HEK293 (cell line): Measurements from ENCODE around the gene C1orf122.

Experiments
- CTCF ChIA-PET: fragments of 350-600 bp; formaldehyde crosslinking; extraction: SDS; loops from one replicate; lab custom pipeline; 2021; ENCODE audit warnings: antibody characterized with exemption; lab: Yijun Ruan, JAX
- POLR2A ChIA-PET: fragments of 300-600 bp; formaldehyde crosslinking; extraction: SDS; loops from one replicate; lab custom pipeline; 2020; ENCODE audit warnings: antibody characterized with exemption, inconsistent platforms; lab: Yijun Ruan, JAX
- H3K27ac ChIP-seq: fragments of 200-500 bp; sonication (Bioruptor generic); 2 replicates; pipeline ENCODE4 v1.5.1; 2014; ENCODE audit warnings: low read depth, low read length, control low read depth, inconsistent platforms; ENCODE audit errors: extremely low read depth
- H3K36me3 ChIP-seq, 2 experiments: fragments of 200-500 bp in 1 of 2; sonication (Bioruptor generic) in 1 of 2; 1 replicate in 1 of 2; 2 replicates in 1 of 2; pipeline ENCODE4 v1.5.1; 2014 to 2017; ENCODE audit warnings: inconsistent platforms in 2 of 2, low read length in 2 of 2; ENCODE audit not compliant: control insufficient read depth in 2 of 2, insufficient read depth in 1 of 2
- H3K4me1 ChIP-seq: fragments of 200-500 bp; sonication (Bioruptor generic); 2 replicates; pipeline ENCODE4 v1.5.1; 2014; ENCODE audit warnings: mild to moderate bottlenecking, low read length, inconsistent platforms; ENCODE audit not compliant: control insufficient read depth, insufficient read depth
- H3K4me3 ChIP-seq: 2 replicates; pipeline ENCODE4 v1.5.1; 2011; ENCODE audit warnings: low read depth, mild to moderate bottlenecking, control low read depth, low read length, moderate library complexity
- H3K9me3 ChIP-seq: fragments of 200-500 bp; sonication (Bioruptor generic); 2 replicates; pipeline ENCODE4 v1.5.1; 2014; ENCODE audit warnings: low read depth, low read length, inconsistent platforms; ENCODE audit not compliant: control insufficient read depth, insufficient read depth
- BCL11A ChIP-seq: fragments of 450-650 bp; formaldehyde crosslinking; IDR thresholded peaks from 2 replicates; pipeline ENCODE4 v1.5.1; 2016; ENCODE audit warnings: low read depth, missing biosample characterization, missing genetic modification characterization
- GLIS1 ChIP-seq: fragments of 450-650 bp; formaldehyde crosslinking; IDR thresholded peaks from 2 replicates; pipeline ENCODE4 v1.5.1; 2016; ENCODE audit warnings: missing biosample characterization, missing genetic modification characterization
- MEIS1 ChIP-seq: sonication (generic); formaldehyde crosslinking; IDR thresholded peaks from 2 replicates; pipeline ENCODE4 v1.8.1; 2022; ENCODE audit warnings: missing genetic modification reagents, mild to moderate bottlenecking, borderline replicate concordance
- OSR2 ChIP-seq: fragments of 450-650 bp; formaldehyde crosslinking; IDR thresholded peaks from 2 replicates; pipeline ENCODE4 v1.5.1; 2016; ENCODE audit warnings: missing biosample characterization, missing genetic modification characterization
- PRDM1 ChIP-seq: fragments of 450-650 bp; formaldehyde crosslinking; IDR thresholded peaks from 2 replicates; pipeline ENCODE4; 2016; ENCODE audit warnings: missing biosample characterization, missing genetic modification characterization
- SALL2 ChIP-seq: fragments of 450-650 bp; formaldehyde crosslinking; IDR thresholded peaks from 2 replicates; pipeline ENCODE4 v1.5.0; 2017; ENCODE audit warnings: missing biosample characterization, mild to moderate bottlenecking, missing genetic modification characterization, borderline replicate concordance
- ZBTB21 ChIP-seq: fragments of 450-650 bp; formaldehyde crosslinking; IDR thresholded peaks from 2 replicates; pipeline ENCODE4 v1.5.1; 2017; ENCODE audit warnings: missing biosample characterization, missing genetic modification characterization
- ZNF114 ChIP-seq: fragments of 450-650 bp; formaldehyde crosslinking; IDR thresholded peaks from 2 replicates; pipeline ENCODE4 v1.5.0; 2017; ENCODE audit warnings: missing biosample characterization, missing genetic modification characterization
- ZNF138 ChIP-seq: fragments of 450-650 bp; formaldehyde crosslinking; IDR thresholded peaks from 2 replicates; pipeline ENCODE4 v1.5.1; 2016; ENCODE audit warnings: missing biosample characterization, missing genetic modification characterization, borderline replicate concordance
- ZNF175 ChIP-seq: fragments of 450-650 bp; formaldehyde crosslinking; IDR thresholded peaks from 2 replicates; pipeline ENCODE4 v1.5.1; 2016; ENCODE audit warnings: missing biosample characterization, missing genetic modification characterization
- ZNF2 ChIP-seq: fragments of 450-650 bp; formaldehyde crosslinking; IDR thresholded peaks from 2 replicates; pipeline ENCODE4 v1.5.1; 2016; ENCODE audit warnings: missing biosample characterization, missing genetic modification characterization
- ZNF354C ChIP-seq: fragments of 450-650 bp; formaldehyde crosslinking; IDR thresholded peaks from 2 replicates; pipeline ENCODE4 v1.5.1; 2016; ENCODE audit warnings: missing biosample characterization, missing genetic modification characterization, low read depth, borderline replicate concordance
- ZNF366 ChIP-seq: fragments of 450-650 bp; formaldehyde crosslinking; conservative IDR thresholded peaks from 2 replicates; pipeline ENCODE4 v1.5.1; 2016; ENCODE audit warnings: missing biosample characterization, missing genetic modification characterization
- ZNF560 ChIP-seq: fragments of 450-650 bp; formaldehyde crosslinking; IDR thresholded peaks from 2 replicates; pipeline ENCODE4 v1.5.1; 2017; ENCODE audit warnings: missing biosample characterization, missing genetic modification characterization, borderline replicate concordance
- ZNF76 ChIP-seq: fragments of 450-650 bp; formaldehyde crosslinking; IDR thresholded peaks from 2 replicates; pipeline ENCODE4; 2016; ENCODE audit warnings: low read depth, missing biosample characterization, missing genetic modification characterization, borderline replicate concordance
- ZNF768 ChIP-seq: fragments of 450-650 bp; formaldehyde crosslinking; IDR thresholded peaks from 2 replicates; pipeline ENCODE4 v1.5.1; 2018; ENCODE audit warnings: missing biosample characterization, mild to moderate bottlenecking, missing genetic modification characterization
- TF ChIP-seq, protein P1 (sequence below): fragments of 450-650 bp; formaldehyde crosslinking; IDR thresholded peaks from 2 replicates; pipeline ENCODE4 v1.5.1; 2016; ENCODE audit warnings: missing biosample characterization, missing genetic modification characterization
- TF ChIP-seq, protein P2 (sequence below): fragments of 450-650 bp; formaldehyde crosslinking; IDR thresholded peaks from 2 replicates; pipeline ENCODE4 v1.5.1; 2016; ENCODE audit warnings: missing biosample characterization, missing genetic modification characterization, low read depth
- TF ChIP-seq, protein P3 (sequence below): fragments of 450-650 bp; formaldehyde crosslinking; IDR thresholded peaks from 2 replicates; pipeline ENCODE4 v1.5.1; 2017; ENCODE audit warnings: missing biosample characterization, missing genetic modification characterization
- TF ChIP-seq, protein P4 (sequence below): fragments of 450-650 bp; formaldehyde crosslinking; IDR thresholded peaks from 2 replicates; pipeline ENCODE4 v1.5.1; 2017; ENCODE audit warnings: missing biosample characterization, missing genetic modification characterization
- TF ChIP-seq, protein P5 (sequence below): fragments of 450-650 bp; formaldehyde crosslinking; IDR thresholded peaks from 2 replicates; pipeline ENCODE4 v1.5.1; 2016; ENCODE audit warnings: missing biosample characterization, missing genetic modification characterization
- TF ChIP-seq, protein P6 (sequence below): fragments of 450-650 bp; formaldehyde crosslinking; IDR thresholded peaks from 2 replicates; pipeline ENCODE4 v1.5.1; 2016; ENCODE audit warnings: missing biosample characterization, missing genetic modification characterization
- TF ChIP-seq, protein P7 (sequence below): fragments of 450-650 bp; formaldehyde crosslinking; IDR thresholded peaks from 2 replicates; pipeline ENCODE4 v1.5.1; 2016; ENCODE audit warnings: missing biosample characterization, missing genetic modification characterization

C1orf122 gene

DNA sequence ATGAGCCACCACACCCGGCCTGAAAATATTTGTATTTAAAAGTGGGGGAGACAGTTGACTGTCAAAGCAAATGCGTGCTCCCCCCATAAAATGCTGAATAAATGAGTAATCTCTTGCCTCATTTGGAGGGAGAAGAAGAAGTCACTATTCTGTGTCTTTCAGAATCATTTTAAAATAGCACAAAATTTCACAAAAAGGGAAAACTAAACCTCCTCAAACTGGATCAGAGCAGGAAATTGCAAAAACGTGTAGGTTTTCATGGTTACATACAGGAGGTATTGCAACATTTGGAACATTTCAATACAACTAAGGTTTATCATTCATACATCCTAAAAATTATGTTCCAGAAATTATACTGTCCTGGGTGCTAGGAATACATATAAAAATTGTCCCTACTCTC lies 38.2 kb downstream of the C1orf122 start (continued):
- TF ChIP-seq, protein P1, sequence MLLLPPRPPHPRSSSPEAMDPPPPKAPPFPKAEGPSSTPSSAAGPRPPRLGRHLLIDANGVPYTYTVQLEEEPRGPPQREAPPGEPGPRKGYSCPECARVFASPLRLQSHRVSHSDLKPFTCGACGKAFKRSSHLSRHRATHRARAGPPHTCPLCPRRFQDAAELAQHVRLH = no peak
- TF ChIP-seq, protein P2, sequence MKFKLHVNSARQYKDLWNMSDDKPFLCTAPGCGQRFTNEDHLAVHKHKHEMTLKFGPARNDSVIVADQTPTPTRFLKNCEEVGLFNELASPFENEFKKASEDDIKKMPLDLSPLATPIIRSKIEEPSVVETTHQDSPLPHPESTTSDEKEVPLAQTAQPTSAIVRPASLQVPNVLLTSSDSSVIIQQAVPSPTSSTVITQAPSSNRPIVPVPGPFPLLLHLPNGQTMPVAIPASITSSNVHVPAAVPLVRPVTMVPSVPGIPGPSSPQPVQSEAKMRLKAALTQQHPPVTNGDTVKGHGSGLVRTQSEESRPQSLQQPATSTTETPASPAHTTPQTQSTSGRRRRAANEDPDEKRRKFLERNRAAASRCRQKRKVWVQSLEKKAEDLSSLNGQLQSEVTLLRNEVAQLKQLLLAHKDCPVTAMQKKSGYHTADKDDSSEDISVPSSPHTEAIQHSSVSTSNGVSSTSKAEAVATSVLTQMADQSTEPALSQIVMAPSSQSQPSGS (tag by site-specific recombination) = no peak
- no peak for TF ChIP-seq ZNF114

DNA sequence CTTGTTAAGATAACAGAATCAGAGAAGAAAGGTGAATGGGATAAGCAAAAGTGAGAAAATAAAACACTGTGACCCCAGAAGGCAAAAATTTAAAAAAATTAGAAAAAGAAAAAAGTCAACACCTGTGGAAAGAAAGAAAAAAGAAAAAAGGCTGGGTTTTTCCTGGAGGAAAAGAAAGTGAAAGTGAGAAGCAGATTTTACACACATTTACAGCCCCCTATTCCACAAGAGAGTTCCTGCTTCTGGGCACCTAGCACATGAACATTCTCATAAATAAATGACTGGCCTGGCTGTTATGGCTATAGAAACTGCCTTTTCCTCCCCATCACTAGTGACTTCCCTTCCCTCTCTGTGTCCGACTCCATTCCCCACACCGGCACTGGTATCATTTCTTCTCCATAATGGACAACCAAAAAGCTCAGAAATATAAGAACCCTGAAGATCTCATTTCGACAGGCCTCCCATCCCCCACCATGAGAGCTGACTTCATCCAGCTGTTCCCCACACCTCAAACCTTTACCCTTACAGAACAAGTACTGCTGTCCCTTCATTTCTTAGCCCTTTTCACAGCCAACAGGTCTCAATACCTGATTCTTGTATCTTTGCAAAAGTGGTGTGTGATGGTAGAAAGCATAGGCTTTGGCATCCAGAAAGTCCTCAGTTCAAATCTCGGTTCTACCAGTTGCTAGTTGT lies 39.2 kb downstream of the C1orf122 start:
- TF ChIP-seq, protein P3, sequence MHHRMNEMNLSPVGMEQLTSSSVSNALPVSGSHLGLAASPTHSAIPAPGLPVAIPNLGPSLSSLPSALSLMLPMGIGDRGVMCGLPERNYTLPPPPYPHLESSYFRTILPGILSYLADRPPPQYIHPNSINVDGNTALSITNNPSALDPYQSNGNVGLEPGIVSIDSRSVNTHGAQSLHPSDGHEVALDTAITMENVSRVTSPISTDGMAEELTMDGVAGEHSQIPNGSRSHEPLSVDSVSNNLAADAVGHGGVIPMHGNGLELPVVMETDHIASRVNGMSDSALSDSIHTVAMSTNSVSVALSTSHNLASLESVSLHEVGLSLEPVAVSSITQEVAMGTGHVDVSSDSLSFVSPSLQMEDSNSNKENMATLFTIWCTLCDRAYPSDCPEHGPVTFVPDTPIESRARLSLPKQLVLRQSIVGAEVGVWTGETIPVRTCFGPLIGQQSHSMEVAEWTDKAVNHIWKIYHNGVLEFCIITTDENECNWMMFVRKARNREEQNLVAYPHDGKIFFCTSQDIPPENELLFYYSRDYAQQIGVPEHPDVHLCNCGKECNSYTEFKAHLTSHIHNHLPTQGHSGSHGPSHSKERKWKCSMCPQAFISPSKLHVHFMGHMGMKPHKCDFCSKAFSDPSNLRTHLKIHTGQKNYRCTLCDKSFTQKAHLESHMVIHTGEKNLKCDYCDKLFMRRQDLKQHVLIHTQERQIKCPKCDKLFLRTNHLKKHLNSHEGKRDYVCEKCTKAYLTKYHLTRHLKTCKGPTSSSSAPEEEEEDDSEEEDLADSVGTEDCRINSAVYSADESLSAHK (tag by site-specific recombination) = peak; percentile 48; the same call in 1 of the 2 replicates
- TF ChIP-seq, protein P4, sequence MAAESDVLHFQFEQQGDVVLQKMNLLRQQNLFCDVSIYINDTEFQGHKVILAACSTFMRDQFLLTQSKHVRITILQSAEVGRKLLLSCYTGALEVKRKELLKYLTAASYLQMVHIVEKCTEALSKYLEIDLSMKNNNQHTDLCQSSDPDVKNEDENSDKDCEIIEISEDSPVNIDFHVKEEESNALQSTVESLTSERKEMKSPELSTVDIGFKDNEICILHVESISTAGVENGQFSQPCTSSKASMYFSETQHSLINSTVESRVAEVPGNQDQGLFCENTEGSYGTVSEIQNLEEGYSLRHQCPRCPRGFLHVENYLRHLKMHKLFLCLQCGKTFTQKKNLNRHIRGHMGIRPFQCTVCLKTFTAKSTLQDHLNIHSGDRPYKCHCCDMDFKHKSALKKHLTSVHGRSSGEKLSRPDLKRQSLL = no peak
- peak; percentile 71 for TF ChIP-seq PRDM1 (tag by site-specific recombination)
- TF ChIP-seq ZNF175 (tag by site-specific recombination) = no peak
- TF ChIP-seq ZNF560 (tag by site-specific recombination) = no peak
- no peak for TF ChIP-seq ZNF366 (tag by site-specific recombination)
- no peak for TF ChIP-seq ZNF768 (tag by site-specific recombination)
- Histone ChIP-seq H3K9me3 (no peaks in the 10 kb centered on the region), H3K36me3 (peaks cover 4 to 48% of the 10 kb centered on the region in 2 experiments; a peak in 2 of 3 replicates), H3K4me1 (no peaks in the 10 kb centered on the region), H3K4me3 (no peak overlapping the region), H3K27ac (no peak overlapping the region)
- CTCF ChIA-PET = interaction anchor here (0.6 to 0.7 kb wide), 2 partner anchors 13 to 14 kb away, joined by 3 read pairs; partner anchors contain the start of gene MTF1
- POLR2A ChIA-PET = interaction anchor here (1.0 kb wide), 1 partner anchor 9 kb away, joined by 4 read pairs; no protein-coding TSS in a partner anchor

DNA sequence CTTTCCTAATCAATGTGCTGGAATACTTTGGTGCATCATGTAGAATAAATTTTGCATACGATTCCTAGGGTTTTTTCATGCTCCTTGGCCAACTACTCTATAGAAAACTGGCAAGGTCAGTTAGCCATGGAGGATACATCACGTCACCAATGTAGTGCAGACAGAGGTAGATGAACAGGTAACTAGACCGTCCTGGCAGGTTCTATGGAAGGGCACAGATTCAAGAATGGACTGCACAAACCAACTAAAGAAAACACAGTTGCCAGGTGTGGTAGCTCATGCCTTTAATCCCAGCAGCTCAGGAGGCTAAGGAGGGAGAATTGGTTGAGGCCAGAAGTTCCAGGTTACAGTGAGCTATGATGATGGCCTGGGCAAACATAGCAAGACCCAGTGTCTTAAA lies 41.9 kb downstream of the C1orf122 start:
- no peaks in the 10 kb centered on the region for H3K4me1 ChIP-seq
- POLR2A ChIA-PET = interaction anchor here (0.6 to 2.7 kb wide), 2 partner anchors 10 to 26 kb away, joined by 3 to 14 read pairs; partner anchors contain the start of gene MTF1
- peaks cover 4 to 58% of the 10 kb centered on the region in 2 experiments; a peak in 2 of 3 replicates for H3K36me3 ChIP-seq
- H3K4me3 ChIP-seq = no peak overlapping the region
- CTCF ChIA-PET = interaction anchor here (2.7 kb wide), 1 partner anchor 10 kb away, joined by 16 read pairs; the partner anchor contains the start of gene MTF1
- H3K9me3 ChIP-seq = no peaks in the 10 kb centered on the region
- no peak overlapping the region for H3K27ac ChIP-seq
- no peak for TF ChIP-seq ZNF76 (tag by site-specific recombination)
- TF ChIP-seq BCL11A (tag by site-specific recombination) = no peak
- TF ChIP-seq, protein P5, sequence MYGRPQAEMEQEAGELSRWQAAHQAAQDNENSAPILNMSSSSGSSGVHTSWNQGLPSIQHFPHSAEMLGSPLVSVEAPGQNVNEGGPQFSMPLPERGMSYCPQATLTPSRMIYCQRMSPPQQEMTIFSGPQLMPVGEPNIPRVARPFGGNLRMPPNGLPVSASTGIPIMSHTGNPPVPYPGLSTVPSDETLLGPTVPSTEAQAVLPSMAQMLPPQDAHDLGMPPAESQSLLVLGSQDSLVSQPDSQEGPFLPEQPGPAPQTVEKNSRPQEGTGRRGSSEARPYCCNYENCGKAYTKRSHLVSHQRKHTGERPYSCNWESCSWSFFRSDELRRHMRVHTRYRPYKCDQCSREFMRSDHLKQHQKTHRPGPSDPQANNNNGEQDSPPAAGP (tag by site-specific recombination) = no peak
- TF ChIP-seq GLIS1 (tag by site-specific recombination) = no peak
- TF ChIP-seq ZNF2 = no peak
- TF ChIP-seq MEIS1 = no peak
- TF ChIP-seq, protein P6, sequence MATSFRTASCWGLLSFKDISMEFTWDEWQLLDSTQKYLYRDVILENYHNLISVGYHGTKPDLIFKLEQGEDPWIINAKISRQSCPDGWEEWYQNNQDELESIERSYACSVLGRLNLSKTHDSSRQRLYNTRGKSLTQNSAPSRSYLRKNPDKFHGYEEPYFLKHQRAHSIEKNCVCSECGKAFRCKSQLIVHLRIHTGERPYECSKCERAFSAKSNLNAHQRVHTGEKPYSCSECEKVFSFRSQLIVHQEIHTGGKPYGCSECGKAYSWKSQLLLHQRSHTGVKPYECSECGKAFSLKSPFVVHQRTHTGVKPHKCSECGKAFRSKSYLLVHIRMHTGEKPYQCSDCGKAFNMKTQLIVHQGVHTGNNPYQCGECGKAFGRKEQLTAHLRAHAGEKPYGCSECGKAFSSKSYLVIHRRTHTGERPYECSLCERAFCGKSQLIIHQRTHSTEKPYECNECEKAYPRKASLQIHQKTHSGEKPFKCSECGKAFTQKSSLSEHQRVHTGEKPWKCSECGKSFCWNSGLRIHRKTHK = no peak
- no peak for TF ChIP-seq SALL2 (tag by site-specific recombination)
- TF ChIP-seq ZNF354C (tag by site-specific recombination) = no peak
- no peak for TF ChIP-seq OSR2 (tag by site-specific recombination)
- no peak for TF ChIP-seq ZBTB21 (tag by site-specific recombination)
- TF ChIP-seq, protein P7, sequence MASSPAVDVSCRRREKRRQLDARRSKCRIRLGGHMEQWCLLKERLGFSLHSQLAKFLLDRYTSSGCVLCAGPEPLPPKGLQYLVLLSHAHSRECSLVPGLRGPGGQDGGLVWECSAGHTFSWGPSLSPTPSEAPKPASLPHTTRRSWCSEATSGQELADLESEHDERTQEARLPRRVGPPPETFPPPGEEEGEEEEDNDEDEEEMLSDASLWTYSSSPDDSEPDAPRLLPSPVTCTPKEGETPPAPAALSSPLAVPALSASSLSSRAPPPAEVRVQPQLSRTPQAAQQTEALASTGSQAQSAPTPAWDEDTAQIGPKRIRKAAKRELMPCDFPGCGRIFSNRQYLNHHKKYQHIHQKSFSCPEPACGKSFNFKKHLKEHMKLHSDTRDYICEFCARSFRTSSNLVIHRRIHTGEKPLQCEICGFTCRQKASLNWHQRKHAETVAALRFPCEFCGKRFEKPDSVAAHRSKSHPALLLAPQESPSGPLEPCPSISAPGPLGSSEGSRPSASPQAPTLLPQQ (tag by site-specific recombination) = no peak
- no peak for TF ChIP-seq ZNF138
